ENCODE results near the gene RNASE1.
"Not testable (repeated sequence)": the region's sequence is repeated elsewhere in the genome, so short reads cannot be mapped to it uniquely, and the experiment has no call there.

Gene RNASE1

GRCh38 chr14:20821521-20822108 lies 19.0 kb upstream of the RNASE1 start:
- not testable (repeated sequence) for H3K4me3 ChIP-seq (ENCODE audit: low read length); H3K9me3 ChIP-seq (ENCODE audit: low read length); H3K36me3 ChIP-seq (ENCODE audit: insufficient read depth, low read length); H3K27me3 ChIP-seq (ENCODE audit: insufficient read depth, low read length); H3K4me1 ChIP-seq (ENCODE audit: insufficient read depth, low read length); H2AFZ ChIP-seq (ENCODE audit: low read depth, low read length)

GRCh38 chr14:20820063-20820904 lies 17.6 kb upstream of the RNASE1 start:
- Histone ChIP-seq H3K4me1 (ENCODE audit: insufficient read depth, low read length) (no peaks in the 10 kb centered on the region), H3K36me3 (ENCODE audit: insufficient read depth, low read length) (no peaks in the 10 kb centered on the region), H3K9me3 (ENCODE audit: low read length) (no peaks in the 10 kb centered on the region), H2AFZ (ENCODE audit: low read depth, low read length) (no peak overlapping the region), H3K4me3 (ENCODE audit: low read length) (no peak overlapping the region), H3K27me3 (ENCODE audit: insufficient read depth, low read length) (no peaks in the 10 kb centered on the region)

GRCh38 chr14:20818861-20819260 lies 16.2 kb upstream of the RNASE1 start:
- H2AFZ ChIP-seq (ENCODE audit: low read depth, low read length) = no peak overlapping the region
- H3K36me3 ChIP-seq (ENCODE audit: insufficient read depth, low read length) = no peaks in the 10 kb centered on the region
- no peaks in the 10 kb centered on the region for H3K4me1 ChIP-seq (ENCODE audit: insufficient read depth, low read length)
- H3K27me3 ChIP-seq (ENCODE audit: insufficient read depth, low read length) = no peaks in the 10 kb centered on the region
- no peaks in the 10 kb centered on the region for H3K9me3 ChIP-seq (ENCODE audit: low read length)
- no peak overlapping the region for H3K4me3 ChIP-seq (ENCODE audit: low read length)

GRCh38 chr14:20815946-20816345 lies 13.3 kb upstream of the RNASE1 start:
- H2AFZ ChIP-seq (ENCODE audit: low read depth, low read length); H3K36me3 ChIP-seq (ENCODE audit: insufficient read depth, low read length); H3K9me3 ChIP-seq (ENCODE audit: low read length); H3K27me3 ChIP-seq (ENCODE audit: insufficient read depth, low read length); H3K4me3 ChIP-seq (ENCODE audit: low read length); H3K4me1 ChIP-seq (ENCODE audit: insufficient read depth, low read length): not testable (repeated sequence)

- Histone ChIP-seq H3K27me3 (ENCODE audit: insufficient read depth, low read length) (no peaks in the 10 kb centered on the region), H3K9me3 (ENCODE audit: low read length) (no peaks in the 10 kb centered on the region), H3K36me3 (ENCODE audit: insufficient read depth, low read length) (no peaks in the 10 kb centered on the region), H2AFZ (ENCODE audit: low read depth, low read length) (no peak overlapping the region), H3K4me1 (ENCODE audit: insufficient read depth, low read length) (no peaks in the 10 kb centered on the region), H3K4me3 (ENCODE audit: low read length) (no peak overlapping the region)
Measured at GRCh38 chr14:20811986-20812975, 9.6 kb upstream of the RNASE1 start.

- Histone ChIP-seq H3K4me3 (ENCODE audit: low read length) (no peak overlapping the region), H3K36me3 (ENCODE audit: insufficient read depth, low read length) (no peaks in the 10 kb centered on the region), H2AFZ (ENCODE audit: low read depth, low read length) (no peak overlapping the region), H3K27me3 (ENCODE audit: insufficient read depth, low read length) (no peaks in the 10 kb centered on the region), H3K4me1 (ENCODE audit: insufficient read depth, low read length) (no peaks in the 10 kb centered on the region), H3K9me3 (ENCODE audit: low read length) (no peaks in the 10 kb centered on the region)
Measured at GRCh38 chr14:20809917-20810316, 7.3 kb upstream of the RNASE1 start.

GRCh38 chr14:20808162-20808483 lies 5.5 kb upstream of the RNASE1 start:
- Histone ChIP-seq H3K27me3 (ENCODE audit: insufficient read depth, low read length) (no peaks in the 10 kb centered on the region), H3K4me3 (ENCODE audit: low read length) (no peak overlapping the region), H3K36me3 (ENCODE audit: insufficient read depth, low read length) (no peaks in the 10 kb centered on the region), H3K4me1 (ENCODE audit: insufficient read depth, low read length) (no peaks in the 10 kb centered on the region), H3K9me3 (ENCODE audit: low read length) (no peaks in the 10 kb centered on the region), H2AFZ (ENCODE audit: low read depth, low read length) (no peak overlapping the region)

- H3K27me3 ChIP-seq (ENCODE audit: insufficient read depth, low read length) = no peaks in the 10 kb centered on the region
- H2AFZ ChIP-seq (ENCODE audit: low read depth, low read length) = no peak overlapping the region
- no peaks in the 10 kb centered on the region for H3K9me3 ChIP-seq (ENCODE audit: low read length)
- H3K36me3 ChIP-seq (ENCODE audit: insufficient read depth, low read length) = no peaks in the 10 kb centered on the region
- H3K4me3 ChIP-seq (ENCODE audit: low read length) = no peak overlapping the region
- H3K4me1 ChIP-seq (ENCODE audit: insufficient read depth, low read length) = no peaks in the 10 kb centered on the region
Measured at GRCh38 chr14:20807304-20808161, 4.9 kb upstream of the RNASE1 start.

- H3K4me1 ChIP-seq (ENCODE audit: insufficient read depth, low read length) = no peaks in the 10 kb centered on the region
Measured at GRCh38 chr14:20805485-20805884, 2.8 kb upstream of the RNASE1 start.

GRCh38 chr14:20803223-20803622 lies 579 bp upstream of the RNASE1 start:
- Histone ChIP-seq H3K4me3 (ENCODE audit: low read length) (no peak overlapping the region), H3K9me3 (ENCODE audit: low read length) (no peaks in the 10 kb centered on the region), H2AFZ (ENCODE audit: low read depth, low read length) (no peak overlapping the region), H3K27me3 (ENCODE audit: insufficient read depth, low read length) (no peaks in the 10 kb centered on the region), H3K4me1 (ENCODE audit: insufficient read depth, low read length) (peaks cover 12% of the 10 kb centered on the region), H3K36me3 (ENCODE audit: insufficient read depth, low read length) (no peaks in the 10 kb centered on the region)

More at GRCh38 chr14:20805485-20805884, 2.8 kb upstream of the RNASE1 start:
- Histone ChIP-seq H2AFZ (ENCODE audit: low read depth, low read length) (no peak overlapping the region), H3K27me3 (ENCODE audit: insufficient read depth, low read length) (no peaks in the 10 kb centered on the region), H3K36me3 (ENCODE audit: insufficient read depth, low read length) (no peaks in the 10 kb centered on the region), H3K4me3 (ENCODE audit: low read length) (no peak overlapping the region), H3K9me3 (ENCODE audit: low read length) (no peaks in the 10 kb centered on the region)

- Histone ChIP-seq H3K4me3 (ENCODE audit: low read length) (no peak overlapping the region), H3K27me3 (ENCODE audit: insufficient read depth, low read length) (no peaks in the 10 kb centered on the region), H3K9me3 (ENCODE audit: low read length) (no peaks in the 10 kb centered on the region), H3K4me1 (ENCODE audit: insufficient read depth, low read length) (peaks cover 12% of the 10 kb centered on the region), H2AFZ (ENCODE audit: low read depth, low read length) (no peak overlapping the region), H3K36me3 (ENCODE audit: insufficient read depth, low read length) (no peaks in the 10 kb centered on the region)
Measured at GRCh38 chr14:20801726-20802125, 918 bp downstream of the RNASE1 start.

GRCh38 chr14:20799892-20800544 lies 2.6 kb downstream of the RNASE1 start:
- Histone ChIP-seq H3K4me1 (ENCODE audit: insufficient read depth, low read length) (peaks cover 12% of the 10 kb centered on the region), H3K4me3 (ENCODE audit: low read length) (peak overlapping the region; percentile 47), H3K36me3 (ENCODE audit: insufficient read depth, low read length) (no peaks in the 10 kb centered on the region), H3K27me3 (ENCODE audit: insufficient read depth, low read length) (no peaks in the 10 kb centered on the region), H3K9me3 (ENCODE audit: low read length) (no peaks in the 10 kb centered on the region), H2AFZ (ENCODE audit: low read depth, low read length) (peak overlapping the region; percentile 89)
